HEK293 (cell line): ENCODE data around the gene SUMF1.

ENCODE experiments used
- CTCF ChIP-seq: fragments of 450-650 bp; formaldehyde crosslinking; IDR thresholded peaks from 2 replicates; pipeline ENCODE4 v1.5.1; 2016; ENCODE audit warnings: missing biosample characterization, missing genetic modification characterization
- KLF8 ChIP-seq: fragments of 450-650 bp; formaldehyde crosslinking; IDR thresholded peaks from 2 replicates; pipeline ENCODE4 v1.5.1; 2016; ENCODE audit warnings: missing biosample characterization, missing genetic modification characterization
- KLF9 ChIP-seq: fragments of 450-650 bp; formaldehyde crosslinking; IDR thresholded peaks from 2 replicates; pipeline ENCODE4 v1.5.1; 2016; ENCODE audit warnings: missing biosample characterization, missing genetic modification characterization, low read depth
- PRDM1 ChIP-seq: fragments of 450-650 bp; formaldehyde crosslinking; IDR thresholded peaks from 2 replicates; pipeline ENCODE4; 2016; ENCODE audit warnings: missing biosample characterization, missing genetic modification characterization
- TCF7L2 ChIP-seq: IDR thresholded peaks from 2 replicates; pipeline ENCODE4 v1.6.1; 2011; ENCODE audit warnings: low read depth, mild to moderate bottlenecking, inconsistent platforms, low read length, moderate library complexity, borderline replicate concordance
- WT1 ChIP-seq: fragments of 450-650 bp; formaldehyde crosslinking; IDR thresholded peaks from 2 replicates; pipeline ENCODE4 v1.5.1; 2016; ENCODE audit warnings: missing biosample characterization, missing genetic modification characterization
- ZBTB1 ChIP-seq: fragments of 450-650 bp; formaldehyde crosslinking; IDR thresholded peaks from 2 replicates; pipeline ENCODE4 v1.5.1; 2016; ENCODE audit warnings: missing biosample characterization, missing genetic modification characterization
- ZNF121 ChIP-seq: fragments of 450-650 bp; formaldehyde crosslinking; IDR thresholded peaks from 2 replicates; pipeline ENCODE4 v1.5.1; 2016; ENCODE audit warnings: missing biosample characterization, missing genetic modification characterization
- ZNF16 ChIP-seq: fragments of 450-650 bp; formaldehyde crosslinking; IDR thresholded peaks from 2 replicates; pipeline ENCODE4 v1.5.1; 2016; ENCODE audit warnings: low read depth, missing biosample characterization, missing genetic modification characterization
- ZNF184 ChIP-seq: fragments of 450-650 bp; IDR thresholded peaks from 2 replicates; pipeline ENCODE4 v1.5.1; 2018; ENCODE audit warnings: missing biosample characterization, mild to moderate bottlenecking, missing genetic modification characterization
- ZNF23 ChIP-seq: fragments of 450-650 bp; formaldehyde crosslinking; IDR thresholded peaks from 2 replicates; pipeline ENCODE4 v1.5.1; 2016; ENCODE audit warnings: missing biosample characterization, missing genetic modification characterization, borderline replicate concordance
- ZNF239 ChIP-seq: fragments of 450-650 bp; formaldehyde crosslinking; IDR thresholded peaks from 2 replicates; pipeline ENCODE4 v1.5.1; 2016; ENCODE audit warnings: missing biosample characterization, missing genetic modification characterization
- ZNF266 ChIP-seq: fragments of 450-650 bp; formaldehyde crosslinking; IDR thresholded peaks from 2 replicates; pipeline ENCODE4 v1.5.1; 2016; ENCODE audit warnings: missing biosample characterization, missing genetic modification characterization, low read depth
- ZNF311 ChIP-seq: fragments of 450-650 bp; formaldehyde crosslinking; IDR thresholded peaks from 2 replicates; pipeline ENCODE4 v1.5.1; 2017; ENCODE audit warnings: missing biosample characterization, missing genetic modification characterization, borderline replicate concordance
- ZNF335 ChIP-seq: fragments of 450-650 bp; formaldehyde crosslinking; conservative IDR thresholded peaks from 2 replicates; pipeline ENCODE4 v1.5.1; 2016; ENCODE audit warnings: missing biosample characterization, missing genetic modification characterization
- ZNF366 ChIP-seq: fragments of 450-650 bp; formaldehyde crosslinking; conservative IDR thresholded peaks from 2 replicates; pipeline ENCODE4 v1.5.1; 2016; ENCODE audit warnings: missing biosample characterization, missing genetic modification characterization
- ZNF394 ChIP-seq: fragments of 450-650 bp; formaldehyde crosslinking; IDR thresholded peaks from 2 replicates; pipeline ENCODE4 v1.5.1; 2016; ENCODE audit warnings: missing biosample characterization, missing genetic modification characterization, mild to moderate bottlenecking, moderate library complexity, borderline replicate concordance
- ZNF416 ChIP-seq: fragments of 450-650 bp; formaldehyde crosslinking; IDR thresholded peaks from 2 replicates; pipeline ENCODE4 v1.5.1; 2016; ENCODE audit warnings: missing biosample characterization, missing genetic modification characterization
- ZNF501 ChIP-seq: fragments of 450-650 bp; formaldehyde crosslinking; IDR thresholded peaks from 2 replicates; pipeline ENCODE4 v1.5.1; 2016; ENCODE audit warnings: missing biosample characterization, missing genetic modification characterization
- ZNF548 ChIP-seq: fragments of 450-650 bp; formaldehyde crosslinking; IDR thresholded peaks from 2 replicates; pipeline ENCODE4 v1.5.1; 2016; ENCODE audit warnings: missing biosample characterization, missing genetic modification characterization
- ZNF596 ChIP-seq: fragments of 450-650 bp; IDR thresholded peaks from 2 replicates; pipeline ENCODE4 v1.5.0; 2018; ENCODE audit warnings: missing biosample characterization, mild to moderate bottlenecking, missing genetic modification characterization, moderate library complexity
- ZNF624 ChIP-seq: fragments of 450-650 bp; formaldehyde crosslinking; IDR thresholded peaks from 2 replicates; pipeline ENCODE4 v1.5.1; 2017; ENCODE audit warnings: missing biosample characterization, missing genetic modification characterization
- ZNF692 ChIP-seq: fragments of 450-650 bp; formaldehyde crosslinking; IDR thresholded peaks from 2 replicates; pipeline ENCODE4 v1.5.1; 2016; ENCODE audit warnings: missing biosample characterization, missing genetic modification characterization
- ZNF776 ChIP-seq: fragments of 450-650 bp; formaldehyde crosslinking; IDR thresholded peaks from 2 replicates; pipeline ENCODE4 v1.5.0; 2017; ENCODE audit warnings: missing biosample characterization, missing genetic modification characterization, borderline replicate concordance
- ZNF791 ChIP-seq: fragments of 450-650 bp; formaldehyde crosslinking; IDR thresholded peaks from 2 replicates; pipeline ENCODE4 v1.5.1; 2016; ENCODE audit warnings: missing biosample characterization, missing genetic modification characterization
- TF ChIP-seq, protein P1 (sequence below): fragments of 450-650 bp; formaldehyde crosslinking; IDR thresholded peaks from 2 replicates; pipeline ENCODE4 v1.5.1; 2016; ENCODE audit warnings: missing biosample characterization, missing genetic modification characterization, low read depth
- TF ChIP-seq, protein P2 (sequence below): fragments of 450-650 bp; formaldehyde crosslinking; IDR thresholded peaks from 2 replicates; pipeline ENCODE4 v1.5.1; 2016; ENCODE audit warnings: missing biosample characterization, missing genetic modification characterization

The SUMF1 gene

GRCh38 chr3:4466741-4467521 is at the start of gene SUMF1 (continued):
- TF ChIP-seq KLF9 (tag by site-specific recombination) (peak; percentile 66), ZNF791 (tag by site-specific recombination) (no peak), ZNF596 (0 out of 2 replicates have a peak, but pooled peaks have one; percentile 8), ZNF23 (tag by site-specific recombination) (no peak), ZNF239 (tag by site-specific recombination) (no peak), ZNF416 (no peak), ZNF624 (tag by site-specific recombination) (no peak), ZBTB1 (tag by site-specific recombination) (no peak), ZNF266 (no peak), CTCF (tag by site-specific recombination) (no peak), ZNF16 (tag by site-specific recombination) (no peak), WT1 (tag by site-specific recombination) (peak; percentile 47; the same call in 1 of the 2 replicates), ZNF184 (no peak), ZNF335 (tag by site-specific recombination) (peak; percentile 66), KLF8 (tag by site-specific recombination) (peak; percentile 77; the same call in 1 of the 2 replicates), ZNF776 (tag by site-specific recombination) (no peak), ZNF548 (tag by site-specific recombination) (no peak), ZNF501 (tag by site-specific recombination) (peak; percentile 99), ZNF394 (peak; percentile 87), ZNF692 (tag by site-specific recombination) (peak; percentile 98), TCF7L2 (no peak), PRDM1 (tag by site-specific recombination) (no peak), ZNF366 (no peak), ZNF311 (tag by site-specific recombination) (no peak), ZNF121 (tag by site-specific recombination) (no peak)
- TF ChIP-seq, protein P1, sequence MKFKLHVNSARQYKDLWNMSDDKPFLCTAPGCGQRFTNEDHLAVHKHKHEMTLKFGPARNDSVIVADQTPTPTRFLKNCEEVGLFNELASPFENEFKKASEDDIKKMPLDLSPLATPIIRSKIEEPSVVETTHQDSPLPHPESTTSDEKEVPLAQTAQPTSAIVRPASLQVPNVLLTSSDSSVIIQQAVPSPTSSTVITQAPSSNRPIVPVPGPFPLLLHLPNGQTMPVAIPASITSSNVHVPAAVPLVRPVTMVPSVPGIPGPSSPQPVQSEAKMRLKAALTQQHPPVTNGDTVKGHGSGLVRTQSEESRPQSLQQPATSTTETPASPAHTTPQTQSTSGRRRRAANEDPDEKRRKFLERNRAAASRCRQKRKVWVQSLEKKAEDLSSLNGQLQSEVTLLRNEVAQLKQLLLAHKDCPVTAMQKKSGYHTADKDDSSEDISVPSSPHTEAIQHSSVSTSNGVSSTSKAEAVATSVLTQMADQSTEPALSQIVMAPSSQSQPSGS (tag by site-specific recombination) = no peak
- TF ChIP-seq, protein P2, sequence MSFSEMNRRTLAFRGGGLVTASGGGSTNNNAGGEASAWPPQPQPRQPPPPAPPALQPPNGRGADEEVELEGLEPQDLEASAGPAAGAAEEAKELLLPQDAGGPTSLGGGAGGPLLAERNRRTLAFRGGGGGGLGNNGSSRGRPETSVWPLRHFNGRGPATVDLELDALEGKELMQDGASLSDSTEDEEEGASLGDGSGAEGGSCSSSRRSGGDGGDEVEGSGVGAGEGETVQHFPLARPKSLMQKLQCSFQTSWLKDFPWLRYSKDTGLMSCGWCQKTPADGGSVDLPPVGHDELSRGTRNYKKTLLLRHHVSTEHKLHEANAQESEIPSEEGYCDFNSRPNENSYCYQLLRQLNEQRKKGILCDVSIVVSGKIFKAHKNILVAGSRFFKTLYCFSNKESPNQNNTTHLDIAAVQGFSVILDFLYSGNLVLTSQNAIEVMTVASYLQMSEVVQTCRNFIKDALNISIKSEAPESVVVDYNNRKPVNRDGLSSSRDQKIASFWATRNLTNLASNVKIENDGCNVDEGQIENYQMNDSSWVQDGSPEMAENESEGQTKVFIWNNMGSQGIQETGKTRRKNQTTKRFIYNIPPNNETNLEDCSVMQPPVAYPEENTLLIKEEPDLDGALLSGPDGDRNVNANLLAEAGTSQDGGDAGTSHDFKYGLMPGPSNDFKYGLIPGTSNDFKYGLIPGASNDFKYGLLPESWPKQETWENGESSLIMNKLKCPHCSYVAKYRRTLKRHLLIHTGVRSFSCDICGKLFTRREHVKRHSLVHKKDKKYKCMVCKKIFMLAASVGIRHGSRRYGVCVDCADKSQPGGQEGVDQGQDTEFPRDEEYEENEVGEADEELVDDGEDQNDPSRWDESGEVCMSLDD (tag by site-specific recombination) = peak; percentile 34; the same call in 1 of the 2 replicates
